NCI-H345 (cell line): ENCODE data around the gene RTL1.

Experiments
- DNase-seq: peaks from one replicate; lab custom pipeline; 2025; lab: John Stamatoyannopoulos, UW

RTL1 gene

DNA sequence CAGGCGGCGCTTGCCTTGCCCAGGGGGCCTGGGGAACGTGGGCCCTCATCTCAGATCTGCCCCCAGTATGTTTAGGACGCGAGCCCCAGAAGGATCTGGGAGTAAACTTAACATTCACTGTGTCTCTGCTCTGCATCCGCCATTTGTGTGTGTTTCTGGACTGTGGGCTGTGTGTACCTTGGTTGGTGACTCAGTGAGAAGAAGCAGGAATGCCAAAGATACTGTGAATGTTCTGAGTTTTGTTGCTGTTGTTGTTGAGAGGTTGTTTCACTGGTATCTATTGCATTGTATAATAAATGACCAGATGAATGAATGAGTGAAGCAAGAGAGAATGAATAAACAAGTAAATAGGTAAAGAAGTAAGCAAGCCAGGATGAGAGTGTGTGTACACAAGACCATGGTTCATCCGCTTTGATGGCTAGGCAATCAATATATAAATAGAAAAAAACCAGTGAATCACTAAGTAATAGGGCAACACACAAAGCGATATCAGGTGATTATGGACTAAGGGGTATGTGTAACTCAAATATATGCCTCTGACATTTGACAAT, 57.1 kb downstream of the RTL1 start:
- no peak for DNase-seq

DNA sequence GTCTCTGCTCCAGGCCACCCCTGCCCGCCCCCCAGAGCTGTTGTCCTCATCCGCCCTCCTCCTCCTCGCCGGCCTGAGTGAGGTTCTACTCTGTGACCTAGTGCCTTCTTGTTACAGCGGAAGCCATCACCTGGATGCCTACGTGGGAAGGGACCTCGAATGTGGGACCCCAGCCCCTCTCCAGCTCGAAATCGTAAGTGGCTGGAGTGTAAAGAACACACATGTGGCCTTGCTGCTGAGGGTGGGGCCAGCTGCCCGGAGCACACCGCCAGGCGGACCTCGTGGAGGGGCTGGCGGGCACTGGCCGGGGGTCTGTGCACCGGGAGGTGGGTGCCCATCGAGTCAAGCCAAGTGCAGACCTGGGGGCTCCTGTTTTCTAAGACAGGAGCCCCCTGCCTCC, 58.2 kb downstream of the RTL1 start:
- DNase-seq, result no peak

DNA sequence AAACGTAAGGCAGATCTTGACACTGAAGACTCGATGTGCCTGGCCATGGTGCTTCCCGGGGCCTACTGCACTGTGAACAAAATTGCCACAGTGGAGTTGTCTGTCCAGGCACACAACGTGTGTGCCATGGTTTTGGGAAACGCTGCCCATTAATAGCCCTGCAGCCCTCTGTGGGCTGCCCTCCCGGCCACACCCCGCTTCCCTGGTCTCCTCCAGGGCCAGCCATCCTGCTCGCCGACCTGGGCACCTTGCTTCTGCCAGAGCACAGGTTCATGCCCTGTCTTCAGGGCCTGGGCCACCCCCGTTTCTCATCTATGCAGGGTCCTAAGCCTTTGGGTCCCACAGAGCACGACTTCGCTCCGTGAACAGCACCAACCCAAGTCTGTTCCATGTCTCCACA, 58.7 kb downstream of the RTL1 start:
- no peak for DNase-seq

DNA sequence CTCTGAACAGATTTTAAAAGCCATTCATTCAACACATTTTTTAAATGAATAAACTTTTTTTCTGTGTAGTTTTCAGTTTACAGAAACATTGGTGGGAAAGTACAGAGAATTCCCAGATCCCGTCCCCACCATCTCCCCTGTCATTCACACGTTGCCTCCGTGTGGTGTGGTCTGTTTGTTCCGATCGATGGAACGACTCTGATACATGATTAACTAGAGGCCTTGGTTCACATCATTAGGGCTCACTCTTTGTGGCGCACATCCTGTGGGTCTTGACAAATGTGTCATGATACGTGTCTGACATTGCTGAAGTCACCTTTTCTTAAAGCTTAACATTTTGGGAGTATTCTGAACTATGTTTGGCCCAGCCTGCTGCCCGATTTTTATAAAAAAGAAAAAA, 59.1 kb downstream of the RTL1 start:
- DNase-seq, result no peak

DNA sequence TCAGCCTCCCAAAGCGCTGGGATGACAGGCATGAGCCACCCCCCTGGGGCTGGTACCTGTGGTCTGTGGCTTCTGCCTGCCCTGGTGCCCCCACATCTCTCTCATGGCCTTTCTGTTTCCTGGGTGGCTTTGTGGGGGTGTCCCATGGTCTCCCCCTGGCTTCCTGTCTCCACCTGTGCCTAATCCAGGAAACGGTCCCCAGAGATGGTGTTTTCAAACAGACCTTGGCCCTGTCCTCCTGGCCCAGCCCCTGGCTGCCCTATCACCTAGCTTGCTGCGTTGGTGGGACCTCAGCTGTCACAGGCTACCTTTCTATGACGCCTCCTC, 59.5 kb downstream of the RTL1 start:
- DNase-seq, result no peak

DNA sequence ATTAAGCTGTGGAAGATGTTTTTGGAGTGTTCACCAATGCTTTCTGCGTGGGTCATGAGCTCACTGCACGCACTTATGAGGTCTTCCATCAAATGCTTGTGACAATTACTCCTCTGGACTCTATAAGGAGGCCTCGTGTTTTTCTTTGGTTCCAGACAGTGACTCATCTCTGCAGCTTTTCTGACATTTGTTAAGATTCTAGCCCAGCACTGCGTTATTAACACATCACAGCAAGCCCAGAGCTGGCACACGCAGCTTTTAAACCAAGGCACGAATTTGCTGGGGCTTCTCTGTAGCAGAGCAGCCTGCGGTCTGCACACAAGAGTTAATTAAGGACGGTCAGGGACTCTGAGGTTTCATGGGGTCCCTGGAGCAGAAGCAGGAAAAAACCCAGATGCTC, 60.7 kb downstream of the RTL1 start:
- no peak for DNase-seq

DNA sequence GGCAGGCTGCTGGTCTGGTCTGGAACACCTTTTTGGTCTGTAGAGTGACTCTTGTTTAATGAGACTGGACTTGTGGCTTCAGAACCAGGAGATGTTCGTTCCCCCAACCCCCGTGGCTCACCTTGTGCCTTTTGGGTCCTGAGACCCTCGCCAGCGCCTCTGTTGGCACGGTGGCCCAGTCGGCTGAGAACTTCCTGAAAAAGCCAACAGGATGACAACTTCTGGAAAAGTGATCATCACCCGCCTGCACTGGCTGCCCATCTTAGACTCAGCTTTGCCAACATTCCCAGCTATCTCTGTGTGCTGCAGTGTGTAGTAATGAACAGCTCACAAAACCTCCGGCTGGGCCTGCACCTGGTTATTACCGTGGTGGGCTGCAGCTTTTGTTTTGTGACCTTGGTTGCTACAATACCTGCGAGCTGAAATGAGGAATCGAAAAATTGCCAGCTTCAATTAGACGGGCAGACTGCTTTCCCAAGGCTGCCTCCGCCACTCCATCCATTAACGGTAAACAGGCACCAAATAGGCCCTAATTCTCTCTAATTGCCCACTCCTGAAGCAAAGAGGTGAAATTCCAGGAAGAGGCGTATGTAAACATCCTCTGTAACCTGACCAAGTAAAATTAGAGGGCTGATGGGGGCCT, 61.6 kb downstream of the RTL1 start:
- no peak for DNase-seq

DNA sequence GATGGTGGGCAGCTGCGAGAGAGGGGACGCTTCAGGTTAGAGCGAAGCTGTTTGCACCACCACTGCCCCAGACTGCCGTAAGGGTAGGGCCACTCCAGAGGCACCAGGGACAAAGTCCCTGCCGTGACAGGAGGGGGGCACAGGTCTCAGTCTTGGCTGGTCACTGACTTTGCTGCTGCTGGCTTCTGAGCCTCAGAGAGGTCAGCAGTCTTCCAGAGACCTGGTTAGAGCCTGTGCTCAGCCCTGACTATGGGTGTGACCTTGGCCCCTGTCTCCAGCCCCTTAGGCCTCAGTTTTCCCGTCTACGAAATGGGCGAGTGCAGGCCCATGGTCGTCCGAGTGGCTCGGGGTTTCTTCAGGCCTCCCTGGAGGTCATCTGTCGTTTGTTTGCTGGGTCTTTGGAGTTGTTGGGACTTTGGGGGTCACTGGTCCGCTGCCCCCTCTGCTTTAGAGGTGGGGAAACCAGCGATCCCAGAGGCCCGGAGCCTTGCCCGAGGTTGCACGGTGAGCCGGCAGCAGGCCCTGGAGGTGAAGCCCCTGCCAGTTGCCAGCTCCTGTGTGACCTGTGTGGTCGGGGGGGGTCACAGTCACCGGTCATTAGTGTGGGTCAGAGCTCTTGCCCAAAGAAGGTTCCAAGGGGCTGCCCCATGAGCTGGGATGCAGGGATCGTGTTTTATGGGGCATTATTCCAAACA, 62.3 kb downstream of the RTL1 start:
- DNase-seq, result no peak

DNA sequence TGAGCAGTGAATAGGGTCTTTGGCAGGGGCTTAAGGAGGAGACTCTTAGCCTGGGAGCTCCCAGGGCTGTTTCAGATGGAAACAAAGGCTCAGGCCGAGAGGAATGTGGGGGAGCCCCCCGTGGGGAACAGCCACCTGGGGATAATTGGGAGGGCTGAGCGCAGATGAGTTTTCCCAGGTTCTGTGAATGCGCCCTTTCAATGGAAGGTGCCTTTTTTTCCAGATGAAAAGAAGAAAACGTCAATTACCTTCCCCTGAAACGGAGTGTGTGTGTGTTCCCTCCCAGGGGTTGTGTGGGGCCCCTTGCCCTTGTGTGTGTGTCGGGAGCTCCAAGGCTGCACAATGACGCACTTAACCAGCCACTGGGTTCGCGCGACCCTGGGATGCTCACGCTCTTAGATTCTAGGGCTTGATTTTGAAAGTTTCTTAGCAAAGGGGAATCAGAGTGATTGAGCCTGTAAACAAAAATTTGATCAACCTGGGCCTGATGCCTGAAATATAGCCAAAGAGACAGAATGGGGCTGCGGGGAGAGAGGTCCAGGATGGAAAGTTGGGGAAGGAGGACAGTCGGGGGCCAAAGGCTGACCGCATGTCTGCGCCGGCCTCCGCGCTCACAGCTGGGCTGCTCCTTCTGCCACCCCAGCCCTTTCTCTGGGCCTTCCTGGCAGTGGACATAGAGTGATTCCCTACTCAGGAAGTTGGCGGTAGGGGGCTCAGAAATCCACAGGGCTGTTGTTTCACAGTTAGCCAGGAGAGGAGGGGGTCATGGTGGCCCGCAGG, 63.0 kb downstream of the RTL1 start:
- no peak for DNase-seq

DNA sequence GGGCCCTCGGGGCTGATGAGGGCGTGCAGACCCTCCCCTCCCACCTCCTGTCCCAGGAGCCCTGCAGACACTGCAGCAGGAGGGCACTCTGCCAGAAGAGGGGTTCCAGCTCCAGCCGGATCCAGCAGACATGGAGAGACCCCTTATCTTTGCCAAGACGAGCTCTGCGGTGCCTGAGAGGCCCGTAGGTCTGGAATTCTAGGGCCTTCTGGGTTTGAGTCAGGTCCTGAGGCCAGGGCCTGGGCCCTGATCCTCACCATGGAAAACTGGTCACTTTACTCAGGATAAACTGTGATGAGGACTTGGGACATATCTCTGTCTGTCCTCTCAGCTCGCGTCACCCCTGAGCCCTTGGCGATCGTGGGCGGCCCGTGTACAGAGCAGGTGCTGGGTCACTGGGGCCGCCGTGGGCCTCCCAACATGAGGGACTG, 63.8 kb downstream of the RTL1 start:
- DNase-seq, result no peak

DNA sequence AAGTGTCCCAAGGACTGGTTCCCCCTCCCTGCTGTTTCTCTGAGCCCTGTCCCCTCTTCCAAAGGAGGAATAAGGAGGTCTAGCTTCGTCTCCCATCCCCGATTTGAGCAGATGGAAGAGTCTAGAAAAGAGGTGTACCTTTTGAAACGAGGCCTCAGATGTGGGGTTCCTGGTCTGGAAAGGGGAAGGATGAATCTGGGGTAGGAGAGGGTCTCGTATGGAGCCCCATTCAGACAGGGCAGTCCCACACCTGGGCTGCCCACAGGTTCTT, 64.3 kb downstream of the RTL1 start:
- no peak for DNase-seq

DNA sequence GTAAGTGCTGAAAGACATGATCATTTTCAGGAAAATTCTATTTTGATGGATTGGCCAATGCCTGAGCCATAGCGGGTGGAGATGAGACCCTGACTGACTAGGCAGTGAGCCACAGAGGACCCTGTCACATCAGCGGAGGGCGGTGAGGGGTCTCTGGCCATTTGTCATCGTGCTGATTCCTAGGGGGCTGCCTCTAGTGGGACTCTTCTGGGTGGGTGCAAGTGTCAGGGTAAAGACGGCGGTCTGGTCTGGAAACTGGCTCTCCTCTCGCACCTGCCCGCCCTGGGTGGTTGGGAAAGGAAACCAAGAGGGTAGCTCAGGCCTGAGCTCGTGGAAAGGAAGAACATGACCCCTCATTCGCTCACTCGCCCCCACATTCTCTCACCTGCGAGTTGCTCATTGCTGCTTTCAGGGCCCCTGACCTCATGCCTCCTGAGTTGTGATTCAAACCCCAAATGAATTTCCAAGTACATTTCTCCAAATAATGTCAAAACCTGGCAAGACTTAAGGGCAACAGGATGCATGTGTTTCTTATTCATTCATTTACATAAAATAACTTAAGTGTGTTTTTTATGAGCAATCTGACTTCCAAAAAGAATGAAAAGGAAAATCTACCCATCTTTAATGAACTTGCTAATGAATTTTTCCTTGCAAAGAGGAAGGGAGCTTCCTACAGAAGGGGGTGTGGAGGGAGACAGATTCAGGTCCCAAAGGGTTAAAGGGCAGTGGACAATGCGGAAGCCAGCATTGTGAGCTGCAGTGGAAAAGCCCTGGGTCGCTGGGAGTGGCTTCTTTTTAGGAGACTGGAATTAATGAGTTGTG, 64.8 kb downstream of the RTL1 start:
- DNase-seq, result no peak

DNA sequence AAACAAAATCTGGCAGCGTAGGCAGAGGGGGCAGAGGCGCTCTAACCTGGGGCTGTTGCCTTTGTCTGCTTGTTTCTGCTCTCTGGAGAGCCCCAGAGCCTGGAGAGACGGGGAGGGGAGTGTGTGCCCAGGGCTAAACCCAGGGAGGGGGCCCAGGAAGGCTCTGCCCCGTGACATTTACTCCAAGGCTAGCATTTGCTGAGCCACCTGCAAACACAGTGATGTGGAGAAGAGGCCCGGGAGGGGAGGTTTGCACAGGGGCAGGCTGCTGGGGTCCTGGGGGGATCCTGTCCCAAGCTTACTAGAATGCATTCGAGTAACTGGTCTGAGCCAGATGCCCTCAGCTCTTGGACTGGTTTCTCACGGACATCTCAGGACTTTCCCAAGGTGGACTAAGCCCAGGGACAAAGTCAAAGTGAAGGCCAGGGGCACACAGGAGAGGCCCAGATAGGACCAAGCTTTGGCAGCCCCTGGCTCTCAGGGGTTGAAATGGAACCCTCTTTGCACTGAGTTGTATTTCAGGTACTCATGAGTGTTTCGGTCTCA, 65.6 kb downstream of the RTL1 start:
- DNase-seq, result no peak

DNA sequence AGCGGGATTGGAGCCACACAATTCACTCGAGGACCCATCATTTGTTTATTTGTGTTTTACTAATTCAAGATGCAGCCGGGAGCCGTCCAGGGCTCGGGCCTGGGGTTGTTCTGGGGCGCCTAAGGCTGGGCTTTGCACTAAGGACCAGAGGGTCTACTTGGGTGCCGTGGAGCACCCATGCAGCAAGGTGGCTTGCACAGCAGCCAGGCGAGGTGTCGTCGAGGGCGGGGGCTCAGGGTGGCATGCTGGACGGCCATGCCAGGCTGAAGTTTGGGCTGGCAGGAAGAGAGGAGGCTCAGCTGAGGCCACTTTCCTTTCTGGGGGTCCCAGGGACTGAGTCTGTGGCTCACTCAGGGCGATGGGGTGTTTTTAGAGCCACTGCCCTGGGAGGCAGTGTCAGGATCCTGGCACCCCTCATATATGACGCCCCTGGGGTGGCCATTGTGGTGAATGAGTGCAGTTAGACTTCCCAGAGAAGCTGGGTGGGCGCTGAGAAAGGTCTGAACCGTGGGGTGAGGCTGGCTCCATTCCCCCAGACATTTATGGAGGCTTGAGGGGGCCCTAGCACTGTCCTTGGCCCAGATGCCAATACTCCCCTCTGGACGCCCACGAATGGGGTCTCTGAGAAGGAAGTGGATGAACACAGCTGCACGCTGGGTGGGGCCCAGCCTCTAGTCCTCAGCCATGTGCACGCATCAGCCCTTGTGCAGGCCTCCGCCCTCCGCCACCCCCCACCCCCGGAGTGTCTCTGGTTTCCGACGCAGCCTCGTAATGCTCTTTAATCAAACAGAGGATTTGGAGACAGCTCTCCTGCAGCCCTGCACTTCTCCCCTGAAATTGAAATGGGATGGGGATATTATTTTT, 66.3 kb downstream of the RTL1 start:
- no peak for DNase-seq

DNA sequence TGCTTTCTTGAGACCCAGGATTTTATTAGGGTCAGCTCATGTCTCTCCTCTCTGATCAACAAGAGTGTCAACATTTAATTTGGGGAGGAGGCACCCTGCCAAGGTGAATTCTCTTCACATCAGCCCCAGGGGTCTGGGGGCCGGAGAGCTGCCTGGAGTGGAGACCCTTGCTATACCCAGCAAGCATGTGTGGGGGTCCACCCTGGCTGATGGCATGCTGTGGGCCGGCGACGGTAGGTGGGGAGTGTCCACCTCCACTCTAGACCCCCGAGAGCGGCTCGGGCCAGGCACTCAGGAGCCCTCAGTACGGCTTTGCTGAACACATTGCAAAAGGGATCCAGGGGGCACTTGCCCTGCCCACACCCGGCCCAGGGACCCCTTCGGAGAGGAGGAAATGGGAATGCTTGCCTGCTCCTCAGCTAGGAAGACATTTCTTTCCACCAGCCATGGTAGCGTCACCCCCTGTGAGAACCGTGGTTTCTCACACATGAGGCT, 67.2 kb downstream of the RTL1 start:
- no peak for DNase-seq

DNA sequence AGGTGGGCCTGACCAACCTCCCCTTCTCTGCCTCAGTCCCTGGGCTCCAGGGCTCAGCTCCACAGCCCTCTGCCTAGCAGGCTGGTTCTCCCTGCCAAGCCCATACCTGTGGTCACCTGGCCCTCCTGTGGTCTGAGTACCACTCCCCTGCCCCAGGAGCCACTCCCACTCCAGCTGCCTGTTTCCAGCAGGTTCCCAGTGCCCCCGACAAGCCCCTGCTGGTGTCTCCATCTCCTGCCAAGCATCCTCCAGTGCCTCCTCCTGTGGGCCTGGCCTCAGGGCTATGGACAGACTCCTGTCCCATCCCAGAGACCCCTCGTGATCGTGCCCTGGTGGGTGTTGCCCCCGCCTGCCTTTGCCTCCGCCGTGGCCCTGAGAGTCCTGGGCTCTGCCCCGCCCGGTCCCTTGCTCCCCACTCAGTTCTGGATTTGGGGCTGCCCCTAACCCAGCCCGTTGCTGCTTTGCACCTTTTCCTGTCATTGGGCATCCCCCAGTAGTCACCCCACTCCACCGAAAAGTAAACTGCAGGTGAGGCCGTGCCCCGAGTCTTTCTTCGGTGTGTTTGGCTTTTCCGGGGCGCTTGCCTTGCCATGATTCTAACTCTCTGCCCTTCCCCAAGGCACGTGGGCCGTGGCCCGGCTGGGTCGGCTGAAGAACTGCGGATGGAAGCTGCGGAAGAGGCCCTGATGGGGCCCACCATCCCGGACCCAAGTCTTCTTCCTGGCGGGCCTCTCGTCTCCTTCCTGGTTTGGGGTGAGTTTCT, 67.8 kb downstream of the RTL1 start:
- no peak for DNase-seq

DNA sequence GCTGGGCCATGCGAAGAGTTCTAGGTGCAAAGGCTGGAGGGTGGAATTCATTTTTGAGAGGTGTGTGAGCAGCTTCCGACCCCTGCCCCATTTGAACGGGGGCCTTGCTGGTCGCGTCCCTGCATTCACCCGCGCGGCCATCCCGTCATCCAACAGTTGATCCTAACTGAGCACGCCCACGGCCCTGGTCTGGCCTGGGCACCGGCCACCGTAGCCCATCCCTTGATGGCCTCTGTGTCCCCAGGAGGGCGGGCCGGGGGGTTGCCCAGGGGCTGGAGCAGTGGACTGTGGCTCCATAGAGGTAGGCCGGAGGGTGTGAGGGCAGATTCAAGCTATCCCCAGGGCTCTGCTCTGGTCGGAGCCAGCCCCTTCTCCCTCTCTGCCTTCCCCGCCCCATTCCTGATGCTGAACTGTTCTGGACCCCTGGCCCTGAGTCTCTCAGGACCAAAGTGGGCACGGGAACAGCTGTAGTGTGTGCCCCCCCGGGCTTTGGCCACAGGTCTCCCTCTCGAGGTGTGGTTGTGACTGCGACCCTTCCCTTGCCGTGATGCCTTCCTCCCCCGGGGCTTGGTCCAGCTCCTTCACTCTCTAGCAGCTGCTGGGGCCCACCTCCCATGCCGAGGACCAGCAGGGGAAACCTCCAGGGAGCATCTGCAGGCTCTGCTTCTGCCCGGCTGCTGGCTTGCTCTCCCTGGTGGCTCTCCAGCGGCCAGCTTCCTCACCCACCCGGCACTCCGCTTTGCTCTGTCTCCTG, 68.6 kb downstream of the RTL1 start:
- no peak for DNase-seq

DNA sequence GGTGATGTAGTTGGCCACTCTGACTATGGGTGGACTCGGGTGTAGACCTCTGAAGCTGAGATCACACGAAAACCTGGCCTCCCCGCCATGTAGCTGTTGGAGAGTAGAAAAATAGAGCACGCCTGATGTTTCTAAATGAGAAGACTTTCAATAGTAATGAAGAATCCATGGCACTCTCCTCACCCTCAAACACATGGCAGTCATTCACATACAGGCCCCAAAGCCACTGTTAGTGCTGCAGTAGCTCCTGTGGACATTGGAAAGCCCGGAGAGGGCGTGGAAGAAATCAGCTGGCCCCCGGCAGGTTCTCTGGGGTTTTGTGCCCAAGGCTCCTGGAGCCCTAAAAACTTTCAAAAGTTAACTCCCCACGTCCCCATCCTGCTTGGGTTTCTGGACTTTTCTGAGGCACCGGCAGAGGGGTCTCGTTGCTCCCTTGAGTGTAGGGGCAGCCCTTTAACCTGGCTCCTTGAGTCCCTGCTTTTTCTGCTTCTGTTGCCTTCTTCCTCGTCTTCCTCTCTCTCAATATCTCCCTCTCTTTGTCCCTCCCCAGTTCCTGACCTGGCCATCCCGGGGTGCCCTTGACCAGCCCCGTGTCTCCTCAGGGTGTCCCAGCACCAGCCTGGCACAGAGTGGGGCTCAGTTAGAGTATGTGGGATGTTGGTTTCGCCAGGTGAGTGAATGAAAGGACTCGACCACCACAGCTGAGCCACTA, 69.3 kb downstream of the RTL1 start:
- no peak for DNase-seq
